ENCODE data around the gene NR6A1.

NR6A1 gene

DNA sequence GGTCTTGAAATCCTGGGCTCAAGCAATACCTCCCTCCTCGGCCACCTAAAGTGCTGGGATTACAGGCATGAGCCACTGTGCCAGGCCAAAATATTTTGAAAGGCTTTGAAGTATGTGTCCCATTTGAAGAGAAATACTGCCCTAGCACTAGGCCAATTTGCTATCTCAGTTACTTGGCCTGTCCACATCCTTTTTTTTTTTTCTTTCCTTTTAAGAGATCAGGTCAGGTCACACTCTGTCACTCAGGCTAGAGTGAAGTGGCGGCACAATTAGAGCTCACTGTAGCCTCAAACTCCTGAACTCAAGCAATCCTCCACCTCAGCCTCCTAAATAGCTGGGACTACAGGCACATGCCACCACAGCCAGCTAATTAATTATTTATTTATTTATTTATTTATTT, 84.2 kb downstream of the NR6A1 start:
- no peak for DNase-seq (ENCODE audit: low read depth)

- DNase-seq (ENCODE audit: low read depth): no peak
Observed at GRCh38 chr9:124685217-124685616, 85.9 kb downstream of the NR6A1 start.

GRCh38 chr9:124684169-124684568, 86.9 kb downstream of the NR6A1 start:
- no peak for DNase-seq (ENCODE audit: low read depth)

- DNase-seq (ENCODE audit: low read depth): no peak
Observed at GRCh38 chr9:124683043-124683442, 88.1 kb downstream of the NR6A1 start.

DNA sequence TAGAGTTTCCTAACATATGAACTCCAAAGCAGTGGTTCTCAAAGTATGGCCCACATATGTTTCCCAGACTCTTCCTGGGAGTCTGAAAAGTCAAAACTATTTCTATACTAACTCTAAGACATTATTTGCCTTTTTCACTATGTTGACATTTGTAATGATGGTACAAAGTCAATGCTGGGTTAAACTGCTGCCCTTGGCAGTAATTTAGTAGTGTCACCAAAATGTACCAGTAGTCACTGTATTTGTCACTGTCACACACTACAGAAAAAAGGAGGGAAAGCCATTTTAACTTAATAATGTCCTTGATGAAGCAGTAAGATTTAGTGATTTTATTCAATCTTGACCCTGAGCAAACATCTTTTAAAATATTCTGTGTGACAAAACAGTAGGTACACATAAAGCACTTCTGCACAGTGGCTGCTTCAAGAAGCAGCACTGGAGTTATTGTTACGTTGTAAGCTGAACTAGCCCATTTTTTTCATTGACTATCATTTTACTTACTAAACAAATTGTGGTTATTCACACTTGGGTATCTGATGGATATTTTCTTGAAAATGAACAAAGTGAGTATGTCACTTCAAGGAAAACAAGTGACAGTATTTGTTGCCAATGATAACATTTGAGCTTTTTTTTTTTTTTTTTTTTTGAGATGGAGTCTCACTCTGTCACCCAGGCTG, 90.3 kb downstream of the NR6A1 start:
- DNase-seq (ENCODE audit: low read depth): no peak

DNA sequence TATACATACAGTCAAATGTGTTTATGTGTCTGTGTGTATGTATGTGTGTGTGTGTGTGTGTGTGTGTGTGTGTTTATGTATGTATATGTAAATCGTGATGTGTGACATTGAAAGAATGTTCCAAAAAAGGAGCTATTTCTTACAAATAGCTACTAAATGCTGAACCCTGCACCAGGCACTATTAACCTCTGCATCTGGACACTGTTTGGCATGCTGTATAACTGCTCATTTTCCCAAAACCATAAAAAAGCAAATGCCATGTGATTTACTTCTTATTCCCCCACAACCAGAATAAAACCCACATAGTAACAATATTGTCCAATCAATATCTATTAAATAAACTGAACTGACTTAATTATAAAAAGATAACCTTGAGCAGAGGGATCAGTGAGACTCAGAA, 91.1 kb downstream of the NR6A1 start:
- no peak for DNase-seq (ENCODE audit: low read depth)

- no peak for DNase-seq (ENCODE audit: low read depth)
Observed at GRCh38 chr9:124676159-124676551, 95.0 kb downstream of the NR6A1 start.

- no peak for DNase-seq (ENCODE audit: low read depth)
Observed at GRCh38 chr9:124675261-124676158, 95.6 kb downstream of the NR6A1 start.

DNA sequence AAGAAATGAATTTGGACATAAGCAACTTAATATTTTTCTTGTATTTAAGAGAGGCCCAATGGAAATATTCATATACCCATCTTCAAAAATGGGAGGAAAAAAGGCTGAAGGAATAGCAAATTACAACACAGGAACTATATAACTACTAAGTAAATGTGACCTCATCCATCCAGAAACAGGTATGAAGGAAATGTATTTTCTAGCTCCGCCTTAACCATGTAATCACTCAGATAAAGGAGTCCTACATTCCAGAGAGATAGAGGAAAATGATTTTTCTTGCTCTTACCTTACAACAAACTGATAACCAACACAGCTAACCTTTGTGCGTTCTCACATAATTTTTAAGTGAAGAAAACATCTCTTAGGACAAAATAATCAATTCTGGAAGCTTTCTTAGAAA, 96.5 kb downstream of the NR6A1 start:
- DNase-seq (ENCODE audit: low read depth): no peak

GRCh38 chr9:124673063-124673462, 98.0 kb downstream of the NR6A1 start:
- DNase-seq (ENCODE audit: low read depth): no peak

DNA sequence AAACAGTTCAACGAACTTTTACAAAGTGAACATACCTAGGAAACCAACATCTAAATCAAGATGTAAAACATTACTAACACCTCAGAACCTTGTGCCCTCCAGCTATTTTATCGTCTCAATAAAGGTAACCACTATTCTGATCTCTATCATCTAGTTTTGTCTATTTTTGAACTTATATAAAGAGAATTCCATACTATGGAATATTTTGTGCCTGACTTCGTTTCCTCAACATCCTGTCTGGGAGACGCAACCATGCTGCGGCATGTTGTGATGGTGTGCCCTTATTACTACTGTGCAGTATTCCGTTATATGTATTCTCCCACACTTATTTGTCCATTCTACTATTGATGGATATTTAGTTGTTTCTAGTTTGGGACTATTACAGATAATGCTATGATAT, 99.2 kb downstream of the NR6A1 start:
- no peak for DNase-seq (ENCODE audit: low read depth)

GRCh38 chr9:124666642-124667041, 104.5 kb downstream of the NR6A1 start:
- no peak for DNase-seq (ENCODE audit: low read depth)

- DNase-seq (ENCODE audit: low read depth): no peak
Observed at GRCh38 chr9:124665391-124666058, 105.6 kb downstream of the NR6A1 start.

DNA sequence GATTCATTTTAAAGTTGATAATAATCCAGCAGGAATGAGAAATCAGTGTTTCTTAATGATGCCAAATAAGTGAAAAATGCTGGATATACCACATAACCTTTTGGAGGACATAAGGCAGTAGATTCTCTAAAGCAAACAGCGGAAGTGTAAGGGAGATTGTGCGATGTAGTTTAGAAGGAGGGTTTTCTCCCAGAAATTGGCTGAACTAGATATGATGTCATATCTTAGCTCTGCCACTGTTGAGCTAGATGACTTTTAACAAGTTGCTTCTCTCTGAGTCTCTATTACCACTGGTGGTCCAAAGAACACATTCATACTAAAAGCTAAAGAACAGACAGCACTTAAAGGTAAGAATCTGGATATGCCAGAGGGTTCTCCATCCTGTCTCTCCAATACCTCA, 107.0 kb downstream of the NR6A1 start:
- no peak for DNase-seq (ENCODE audit: low read depth)

DNA sequence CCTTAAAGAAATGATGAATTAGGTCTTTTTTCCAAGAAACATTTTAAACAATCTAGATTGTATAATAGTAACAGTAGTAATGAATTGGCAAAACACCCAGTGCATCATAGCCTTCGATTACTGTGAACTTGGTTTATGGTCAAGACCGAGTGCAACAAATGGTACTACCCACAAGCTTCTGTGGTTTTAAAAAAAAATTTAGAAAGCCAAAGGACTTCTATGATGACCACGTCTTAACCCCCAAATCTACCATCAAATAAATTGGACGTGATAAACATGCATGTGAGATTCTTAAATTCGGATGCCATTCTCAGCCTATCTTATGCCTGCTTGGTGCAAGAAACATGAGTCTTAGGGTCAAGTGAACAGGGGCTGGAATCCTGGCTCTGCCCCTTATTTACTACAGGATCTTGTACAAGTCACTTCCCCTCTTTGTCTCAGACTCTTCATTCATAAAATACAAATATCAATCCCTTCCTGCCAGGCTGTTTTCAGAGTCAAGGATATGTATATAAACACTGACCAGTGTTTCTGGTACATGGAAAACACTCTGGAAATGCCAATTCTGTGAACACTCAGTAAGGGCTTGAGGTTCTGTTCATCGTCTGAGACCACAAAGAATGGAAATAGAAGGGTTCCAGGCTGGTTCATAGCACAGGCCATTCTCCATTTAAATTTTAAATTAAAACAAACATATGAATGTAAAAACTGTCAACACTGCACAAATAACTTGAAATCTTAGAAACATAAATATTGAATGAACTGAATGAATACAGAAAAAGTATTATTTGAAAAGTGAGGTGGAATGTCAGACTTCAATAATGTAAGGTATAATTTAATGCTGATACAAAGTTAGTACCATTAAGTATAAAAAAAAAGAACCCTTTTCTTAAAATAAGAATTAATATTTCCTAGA, 107.8 kb downstream of the NR6A1 start:
- DNase-seq (ENCODE audit: low read depth): no peak

GRCh38 chr9:124662561-124662960, 108.5 kb downstream of the NR6A1 start:
- no peak for DNase-seq (ENCODE audit: low read depth)

DNA sequence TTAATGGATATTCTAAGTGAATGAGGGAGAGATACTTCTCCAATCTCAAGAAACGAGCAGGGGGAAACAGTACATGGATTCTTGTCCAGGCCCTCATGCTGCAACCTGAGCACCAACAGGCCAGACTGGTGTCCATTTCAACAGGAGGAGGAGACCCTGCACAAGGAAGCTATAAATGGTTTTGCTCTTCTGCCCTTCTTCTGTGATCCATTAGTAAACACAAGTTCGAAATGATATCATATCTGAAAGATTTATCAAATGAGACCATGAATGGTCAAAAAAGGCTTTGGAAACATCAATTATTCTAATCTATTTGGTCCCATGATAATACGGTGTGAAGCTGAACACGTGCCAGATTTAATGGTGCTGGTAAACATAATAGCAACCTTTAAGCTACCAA, 109.8 kb downstream of the NR6A1 start:
- no peak for DNase-seq (ENCODE audit: low read depth)

DNA sequence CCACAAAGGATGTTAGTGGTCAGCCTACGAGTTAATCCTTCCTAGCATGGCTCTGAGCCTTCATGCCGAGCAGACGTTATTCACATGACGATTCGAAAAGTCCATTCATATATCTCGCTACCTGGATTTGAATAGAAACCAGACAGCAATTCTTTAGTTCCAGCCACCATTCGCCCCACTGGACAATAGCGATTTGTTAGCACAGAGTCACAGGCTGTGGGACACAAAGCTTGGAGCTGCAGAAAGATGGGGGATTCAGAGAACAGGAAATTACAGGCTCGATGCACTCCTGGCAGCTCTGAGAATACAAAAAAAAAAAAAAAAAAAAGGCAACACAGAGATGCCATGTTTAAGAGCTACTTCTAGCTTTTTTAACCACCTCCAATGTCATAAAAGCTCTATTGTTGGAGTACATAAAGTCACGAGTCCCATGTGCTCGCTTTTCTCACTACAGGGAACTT, 110.7 kb downstream of the NR6A1 start:
- no peak for DNase-seq (ENCODE audit: low read depth)

DNA sequence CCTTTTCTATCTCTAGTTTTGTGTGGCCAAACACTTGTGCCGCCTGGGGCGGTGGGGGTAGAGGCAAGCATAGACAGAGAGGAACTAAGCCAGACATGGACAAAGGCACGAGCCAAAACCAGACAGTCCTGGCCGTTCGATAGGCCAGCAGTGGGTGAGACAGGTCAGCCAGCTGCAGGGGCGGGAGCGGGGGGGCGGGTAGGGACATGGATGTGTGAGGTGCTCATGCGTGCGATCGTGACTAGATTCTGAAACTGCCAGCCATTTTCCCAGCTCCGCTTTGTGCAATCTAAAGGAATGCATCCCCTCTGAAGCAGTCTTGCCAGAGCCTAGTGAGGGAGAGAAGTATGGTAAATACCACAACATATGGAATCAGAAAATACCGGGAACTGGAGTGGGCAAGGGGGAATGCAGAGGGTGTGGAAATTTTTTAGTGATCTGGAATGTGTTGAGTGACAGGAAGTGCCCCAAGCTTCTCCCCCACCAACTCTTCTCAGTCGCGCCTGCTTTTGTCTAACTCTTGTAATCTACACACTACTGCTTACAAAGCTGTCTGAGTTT, 111.9 kb downstream of the NR6A1 start:
- peak; percentile 62 for DNase-seq (ENCODE audit: low read depth)

DNA sequence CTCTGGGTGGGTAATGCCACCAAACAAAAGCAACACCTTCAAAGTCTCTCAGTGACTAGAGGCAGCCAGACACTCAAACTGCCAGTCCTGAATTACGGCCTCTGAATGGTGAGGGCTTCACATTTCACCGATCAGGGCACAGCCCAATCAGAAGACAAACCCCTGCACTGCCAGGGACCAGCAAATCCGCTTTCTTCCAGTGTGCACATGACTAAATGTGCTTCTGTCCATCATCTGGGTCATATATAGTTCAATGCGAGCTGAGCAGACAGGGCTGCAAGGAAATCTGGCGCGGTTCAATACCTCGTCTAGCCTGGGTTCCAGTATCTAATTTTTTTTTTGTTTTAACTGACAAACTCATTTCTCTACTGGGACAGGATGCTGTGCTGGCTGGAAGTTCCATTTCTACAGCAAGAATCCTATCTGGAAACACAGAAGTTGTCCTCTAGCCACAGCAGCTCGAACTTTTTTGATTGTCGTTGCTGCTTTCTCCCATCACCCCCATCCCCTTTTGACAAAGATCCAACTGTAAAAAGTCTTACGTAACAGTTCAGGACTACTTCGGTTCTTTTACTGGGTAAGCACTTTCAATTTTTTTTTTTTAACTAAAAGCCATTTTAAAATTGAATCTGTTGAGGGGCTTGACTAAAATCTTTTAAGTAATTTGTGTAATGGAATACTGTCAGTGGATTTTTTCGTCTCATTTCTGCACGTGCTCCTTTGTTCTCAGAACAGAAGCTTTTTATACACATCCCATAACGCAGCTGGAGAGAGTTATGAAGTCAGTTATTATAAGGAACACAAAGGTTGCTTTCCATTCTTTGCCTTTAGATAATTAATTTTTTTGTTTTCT, 112.7 kb downstream of the NR6A1 start:
- peak; percentile 70 for DNase-seq (ENCODE audit: low read depth)

DNA sequence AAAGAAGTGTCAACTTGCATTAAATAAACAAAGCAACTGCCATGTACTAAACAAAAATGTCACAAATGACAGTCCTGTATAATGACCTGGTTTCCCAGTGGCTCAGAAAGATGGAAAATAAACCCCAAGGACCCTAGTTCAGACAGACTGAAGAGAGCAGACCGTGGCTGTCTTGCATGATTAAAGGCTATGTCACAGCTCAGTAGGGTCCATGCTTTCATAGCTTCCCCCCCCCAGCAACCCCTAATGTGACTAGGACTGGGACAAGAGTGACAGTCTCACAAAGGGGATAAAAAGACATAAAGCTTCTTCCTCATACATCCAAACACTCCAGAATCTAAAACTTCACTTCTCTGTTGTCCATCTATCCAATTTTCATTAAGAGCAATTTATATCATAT, 113.6 kb downstream of the NR6A1 start:
- DNase-seq (ENCODE audit: low read depth): no peak

Measured in CMK (cell line).